Vagina (tissue), 2 donors: Measurements from ENCODE around the gene ANO10. TPM values are rescaled to one million over a fixed set of nuclear protein-coding genes. Genes with fewer than 3 reads are reported as not detected.
A peak's percentile ranks its signal among the peaks of the same experiment; 100 is the strongest.

Experiments used
- DNase-seq, 2 donors: peaks; one replicate each; pipeline ENCODE4 v3.0.0-alpha.2; 2017; ENCODE audit errors: extremely low spot score in 2 of 2
- H3K27ac ChIP-seq: fragments of 200-600 bp; sonication (generic); one replicate; pipeline ENCODE4 v1.5.1; 2019
- H3K27me3 ChIP-seq: fragments of 200-600 bp; sonication (generic); one replicate; pipeline ENCODE4 v1.5.1; 2019
- H3K36me3 ChIP-seq, 2 donors: fragments of 200-600 bp; sonication (generic); one replicate each; pipeline ENCODE4 v1.5.1; 2017 to 2019
- H3K4me1 ChIP-seq: fragments of 200-600 bp; sonication (generic); one replicate; pipeline ENCODE4 v1.5.1; 2019
- H3K4me3 ChIP-seq, 2 donors: fragments of 200-600 bp; sonication (generic); 1 replicate in 1 of 2; 2 replicates in 1 of 2; pipeline ENCODE4 v1.5.1; 2016 to 2019
- H3K9me3 ChIP-seq: fragments of 200-600 bp; sonication (generic); one replicate; pipeline ENCODE4 v1.5.1; 2019
- POLR2A ChIP-seq, 2 donors: fragments of 450-650 bp; IDR thresholded peaks; one replicate each; pipeline ENCODE4 v1.6.1; 2017; ENCODE audit warnings: antibody characterized with exemption in 2 of 2, mild to moderate bottlenecking in 2 of 2, moderate library complexity in 2 of 2
- POLR2AphosphoS5 ChIP-seq, 2 donors: sonication (generic); formaldehyde crosslinking; IDR thresholded peaks; one replicate each; pipeline ENCODE4 v1.9.0; 2017; ENCODE audit warnings: antibody characterized with exemption in 2 of 2, mild to moderate bottlenecking in 2 of 2, low read depth in 1 of 2; ENCODE audit not compliant: insufficient read depth in 1 of 2
- intact Hi-C: fragments of 100-400 bp; cut with DNase I; formaldehyde crosslinking; loops from one replicate; pipeline ENCODE4 v1.15.1; 2023
- total RNA-seq: library from RNA; depleted of rRNA; stranded (reverse); fragments of >200 nt; gene quantifications from one replicate; pipeline ENCODE4 v1.2.3, GENCODE V29; 2016
- TF ChIP-seq, protein P1 (sequence below), 3 experiments: fragments of 450-650 bp in 2 of 3; fragments of 200-600 bp in 1 of 3; sonication (generic) in 1 of 3; IDR thresholded peaks; one replicate each; pipeline ENCODE4 v1.5.1; 2017 to 2019; ENCODE audit warnings: antibody characterized with exemption in 3 of 3, mild to moderate bottlenecking in 2 of 3, moderate library complexity in 2 of 3

ANO10 gene
- total RNA-seq, 1 donor from 2014 or later, result 29.0 TPM

DNA sequence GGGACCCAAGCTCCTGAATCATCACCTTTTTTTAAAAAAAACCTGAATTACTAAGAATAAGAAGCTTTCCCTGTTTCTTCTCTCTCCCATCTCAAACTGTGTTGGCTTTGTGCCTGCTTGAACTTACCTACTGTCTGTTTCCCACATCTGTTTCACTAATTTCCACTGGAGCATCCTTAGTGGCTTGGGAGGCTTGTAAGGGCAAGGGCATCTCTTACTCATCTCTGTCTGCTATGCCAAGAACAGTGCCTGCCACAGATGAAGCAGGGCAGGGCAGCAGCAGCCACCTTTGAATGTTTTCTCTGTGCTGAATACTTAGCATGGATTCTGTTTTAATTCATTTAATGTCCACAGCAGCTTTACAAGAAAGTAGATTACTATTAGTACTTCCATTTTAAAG lies 293.2 kb downstream of the ANO10 start:
- TF ChIP-seq POLR2AphosphoS5 (IDR thresholded peaks at IDR 0.05; ENCODE audit: insufficient read depth in 1 of 2, low read depth in 1 of 2), result no peak
- TF ChIP-seq, protein P1, sequence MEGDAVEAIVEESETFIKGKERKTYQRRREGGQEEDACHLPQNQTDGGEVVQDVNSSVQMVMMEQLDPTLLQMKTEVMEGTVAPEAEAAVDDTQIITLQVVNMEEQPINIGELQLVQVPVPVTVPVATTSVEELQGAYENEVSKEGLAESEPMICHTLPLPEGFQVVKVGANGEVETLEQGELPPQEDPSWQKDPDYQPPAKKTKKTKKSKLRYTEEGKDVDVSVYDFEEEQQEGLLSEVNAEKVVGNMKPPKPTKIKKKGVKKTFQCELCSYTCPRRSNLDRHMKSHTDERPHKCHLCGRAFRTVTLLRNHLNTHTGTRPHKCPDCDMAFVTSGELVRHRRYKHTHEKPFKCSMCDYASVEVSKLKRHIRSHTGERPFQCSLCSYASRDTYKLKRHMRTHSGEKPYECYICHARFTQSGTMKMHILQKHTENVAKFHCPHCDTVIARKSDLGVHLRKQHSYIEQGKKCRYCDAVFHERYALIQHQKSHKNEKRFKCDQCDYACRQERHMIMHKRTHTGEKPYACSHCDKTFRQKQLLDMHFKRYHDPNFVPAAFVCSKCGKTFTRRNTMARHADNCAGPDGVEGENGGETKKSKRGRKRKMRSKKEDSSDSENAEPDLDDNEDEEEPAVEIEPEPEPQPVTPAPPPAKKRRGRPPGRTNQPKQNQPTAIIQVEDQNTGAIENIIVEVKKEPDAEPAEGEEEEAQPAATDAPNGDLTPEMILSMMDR (IDR thresholded peaks at IDR 0.05), result no peak
- TF ChIP-seq POLR2A (IDR thresholded peaks at IDR 0.05), result no peak
- Histone ChIP-seq H3K9me3 (no peaks in the 10 kb centered on the region), H3K36me3 (peaks cover 0 to under 1% of the 10 kb centered on the region in 2 donors), H3K4me3 (no peak overlapping the region), H3K27ac (no peak overlapping the region), H3K27me3 (no peaks in the 10 kb centered on the region), H3K4me1 (peaks cover 59% of the 10 kb centered on the region)
- intact Hi-C loops, result no loop called here
- DNase-seq, result no peak

DNA sequence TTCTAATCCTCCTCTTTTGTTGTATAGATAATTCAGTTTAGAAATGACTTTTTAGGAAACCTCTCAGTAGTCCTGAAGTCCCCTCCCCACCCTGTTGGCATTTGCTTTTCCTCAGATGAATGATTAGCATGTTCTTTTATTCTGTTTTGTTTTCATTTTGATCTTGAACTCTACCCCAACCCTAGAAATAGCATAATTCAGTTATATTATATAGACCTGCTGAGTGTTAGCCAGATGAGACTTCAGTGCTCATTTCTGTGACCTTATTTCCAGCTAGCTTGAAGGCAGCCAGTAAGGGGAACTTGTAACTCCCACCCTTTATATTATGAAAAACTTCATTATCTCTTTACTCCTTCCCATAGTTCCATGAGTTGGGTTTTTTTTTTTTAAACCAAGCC lies 294.2 kb downstream of the ANO10 start:
- intact Hi-C loops, result no loop called here
- peak overlapping the region; percentile 51 for H3K27ac ChIP-seq
- no peak overlapping the region for H3K4me3 ChIP-seq
- H3K9me3 ChIP-seq, result no peaks in the 10 kb centered on the region
- H3K27me3 ChIP-seq, result no peaks in the 10 kb centered on the region
- TF ChIP-seq POLR2AphosphoS5 (IDR thresholded peaks at IDR 0.05; ENCODE audit: insufficient read depth in 1 of 2, low read depth in 1 of 2), result no peak
- TF ChIP-seq POLR2A (IDR thresholded peaks at IDR 0.05), result no peak
- TF ChIP-seq, protein P1 (IDR thresholded peaks at IDR 0.05), result no peak
- H3K4me1 ChIP-seq, result peaks cover 59% of the 10 kb centered on the region
- H3K36me3 ChIP-seq, result peaks cover 0 to 6% of the 10 kb centered on the region in 2 donors
- DNase-seq, result no peak

- H3K4me3 ChIP-seq, result no peak overlapping the region
- H3K36me3 ChIP-seq, result peaks cover 0 to 6% of the 10 kb centered on the region in 2 donors
- H3K27ac ChIP-seq, result peak overlapping the region; percentile 51
- H3K4me1 ChIP-seq, result peaks cover 59% of the 10 kb centered on the region
- intact Hi-C loops, result no loop called here
- DNase-seq, result no peak
- H3K27me3 ChIP-seq, result no peaks in the 10 kb centered on the region
- TF ChIP-seq POLR2A (IDR thresholded peaks at IDR 0.05), result no peak
- TF ChIP-seq, protein P1 (IDR thresholded peaks at IDR 0.05), result no peak
- TF ChIP-seq POLR2AphosphoS5 (IDR thresholded peaks at IDR 0.05; ENCODE audit: insufficient read depth in 1 of 2, low read depth in 1 of 2), result peak in 1 of 2 donors; percentile 91
- H3K9me3 ChIP-seq, result no peaks in the 10 kb centered on the region
These were observed 294.8 kb downstream of the ANO10 start for GRCh38 chr3:43326891-43327581.

DNA sequence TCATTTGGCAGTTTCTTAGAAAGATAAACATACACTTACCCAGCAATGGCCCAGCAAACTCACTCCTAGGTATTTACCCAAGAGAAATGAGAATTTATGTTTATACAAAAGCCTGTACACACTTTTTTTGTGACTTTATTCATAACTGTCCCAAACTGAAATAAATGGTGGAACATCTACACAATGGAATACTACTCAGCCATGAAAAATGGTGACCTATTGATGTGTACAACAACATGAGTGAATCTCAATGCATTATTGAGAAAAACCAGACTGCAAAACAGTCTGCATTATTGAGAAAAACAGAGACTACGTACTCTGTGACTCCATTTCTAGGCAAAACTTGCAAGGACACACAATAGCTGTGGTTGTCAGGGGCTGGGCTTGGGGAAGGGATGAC lies 298.3 kb downstream of the ANO10 start:
- no peaks in the 10 kb centered on the region for H3K9me3 ChIP-seq
- H3K4me3 ChIP-seq, result no peak overlapping the region
- H3K27ac ChIP-seq, result no peak overlapping the region
- peaks cover 0 to 6% of the 10 kb centered on the region in 2 donors for H3K36me3 ChIP-seq
- peaks cover 67% of the 10 kb centered on the region for H3K4me1 ChIP-seq
- intact Hi-C loops, result no loop called here
- no peak for DNase-seq
- TF ChIP-seq POLR2A (IDR thresholded peaks at IDR 0.05), result no peak
- TF ChIP-seq, protein P1 (IDR thresholded peaks at IDR 0.05), result no peak
- TF ChIP-seq POLR2AphosphoS5 (IDR thresholded peaks at IDR 0.05; ENCODE audit: insufficient read depth in 1 of 2, low read depth in 1 of 2), result no peak
- H3K27me3 ChIP-seq, result no peaks in the 10 kb centered on the region

DNA sequence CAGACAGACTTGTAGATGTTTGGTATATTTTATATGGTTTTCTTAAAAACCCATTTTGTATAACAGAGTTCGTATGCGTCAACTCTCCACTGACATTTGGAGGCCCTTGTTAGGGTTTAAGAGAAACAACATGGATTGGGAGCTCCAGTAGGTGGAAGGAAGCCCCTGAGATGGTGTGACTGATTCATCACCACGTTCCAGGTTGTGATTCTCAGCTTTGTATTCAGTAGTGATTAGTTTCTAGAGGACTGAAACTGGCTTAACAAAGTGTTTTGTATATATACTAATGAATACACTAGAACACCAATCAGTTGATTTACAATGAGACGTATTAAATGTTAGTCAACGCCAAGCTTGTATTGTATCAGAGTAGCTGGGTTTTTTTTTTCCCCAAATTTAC lies 301.5 kb downstream of the ANO10 start:
- TF ChIP-seq, protein P1 (IDR thresholded peaks at IDR 0.05), result no peak
- TF ChIP-seq POLR2A (IDR thresholded peaks at IDR 0.05) (no peak), POLR2AphosphoS5 (IDR thresholded peaks at IDR 0.05; ENCODE audit: insufficient read depth in 1 of 2, low read depth in 1 of 2) (no peak)
- intact Hi-C loops, result no loop called here
- Histone ChIP-seq H3K9me3 (no peaks in the 10 kb centered on the region), H3K4me3 (no peak overlapping the region), H3K36me3 (peaks cover 0 to 6% of the 10 kb centered on the region in 2 donors), H3K4me1 (peaks cover 61% of the 10 kb centered on the region), H3K27me3 (no peaks in the 10 kb centered on the region), H3K27ac (peak overlapping the region; percentile 13)
- no peak for DNase-seq
